HCT116 (cell line): ENCODE results near the gene NDUFS2.

ENCODE experiments used
- EZH2 ChIP-seq: fragments of 200-600 bp; sonication (generic); IDR thresholded peaks from 2 replicates; pipeline ENCODE4 v1.6.1; 2017; ENCODE audit warnings: antibody characterized with exemption, mixed run types
- JUND ChIP-seq: IDR thresholded peaks from 2 replicates; pipeline ENCODE4 v1.6.1; 2012
- YY1 ChIP-seq: IDR thresholded peaks from 2 replicates; pipeline ENCODE4 v1.6.1; 2011; ENCODE audit warnings: low read length, low read depth, moderate library complexity, mild to moderate bottlenecking; ENCODE audit not compliant: insufficient replicate concordance; ENCODE audit errors: extremely low read depth
- TF ChIP-seq, protein P1 (sequence below), 3 experiments: fragments of 200-600 bp in 1 of 3; sonication (generic) in 1 of 3; IDR thresholded peaks in 2 of 3; conservative IDR thresholded peaks in 1 of 3; 2 replicates each; pipeline ENCODE4 v1.5.1; 2012 to 2017; ENCODE audit warnings: low read depth in 2 of 3, low read length in 2 of 3, antibody characterized with exemption in 1 of 3, borderline replicate concordance in 1 of 3, control low read depth in 1 of 3, mild to moderate bottlenecking in 1 of 3, mixed read lengths in 1 of 3, mixed run types in 1 of 3, moderate library complexity in 1 of 3; ENCODE audit not compliant: insufficient read depth in 1 of 3
- TF ChIP-seq, protein P2 (sequence below): IDR thresholded peaks from 2 replicates; pipeline ENCODE4 v1.6.1; 2012
- TF ChIP-seq, protein P3 (sequence below): IDR thresholded peaks from 2 replicates; pipeline ENCODE4 v1.6.1; 2012
- TF ChIP-seq, protein P4 (sequence below): IDR thresholded peaks from 2 replicates; pipeline ENCODE4 v1.6.1; 2012; ENCODE audit warnings: low read depth

DNA sequence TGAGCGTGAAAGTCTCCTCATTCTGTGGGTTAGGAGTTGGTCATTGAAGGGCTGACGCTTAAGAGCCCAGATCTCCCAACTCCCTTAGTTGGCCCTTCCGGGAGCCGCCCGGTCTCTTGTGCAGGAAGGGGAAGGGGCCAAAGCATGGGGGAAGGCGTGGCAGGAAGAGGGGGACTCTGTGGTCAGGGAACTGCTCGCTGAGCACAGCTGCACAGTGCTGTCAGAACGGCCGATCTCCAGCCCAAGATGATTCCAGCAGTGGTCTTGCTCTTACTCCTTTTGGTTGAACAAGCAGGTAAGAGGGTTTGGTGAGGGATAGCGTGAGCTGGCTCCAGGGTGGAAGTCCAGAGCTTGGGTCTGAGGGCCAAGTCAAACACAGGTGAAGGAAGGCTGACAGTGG is 12.9 kb downstream of the NDUFS2 start, which contains the start of gene FCER1G:
- TF ChIP-seq, protein P1, sequence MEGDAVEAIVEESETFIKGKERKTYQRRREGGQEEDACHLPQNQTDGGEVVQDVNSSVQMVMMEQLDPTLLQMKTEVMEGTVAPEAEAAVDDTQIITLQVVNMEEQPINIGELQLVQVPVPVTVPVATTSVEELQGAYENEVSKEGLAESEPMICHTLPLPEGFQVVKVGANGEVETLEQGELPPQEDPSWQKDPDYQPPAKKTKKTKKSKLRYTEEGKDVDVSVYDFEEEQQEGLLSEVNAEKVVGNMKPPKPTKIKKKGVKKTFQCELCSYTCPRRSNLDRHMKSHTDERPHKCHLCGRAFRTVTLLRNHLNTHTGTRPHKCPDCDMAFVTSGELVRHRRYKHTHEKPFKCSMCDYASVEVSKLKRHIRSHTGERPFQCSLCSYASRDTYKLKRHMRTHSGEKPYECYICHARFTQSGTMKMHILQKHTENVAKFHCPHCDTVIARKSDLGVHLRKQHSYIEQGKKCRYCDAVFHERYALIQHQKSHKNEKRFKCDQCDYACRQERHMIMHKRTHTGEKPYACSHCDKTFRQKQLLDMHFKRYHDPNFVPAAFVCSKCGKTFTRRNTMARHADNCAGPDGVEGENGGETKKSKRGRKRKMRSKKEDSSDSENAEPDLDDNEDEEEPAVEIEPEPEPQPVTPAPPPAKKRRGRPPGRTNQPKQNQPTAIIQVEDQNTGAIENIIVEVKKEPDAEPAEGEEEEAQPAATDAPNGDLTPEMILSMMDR (IDR thresholded peaks at IDR 0.05 in 2 of 3, conservative IDR thresholded peaks at IDR 0.05 in 1 of 3; ENCODE audit: borderline replicate concordance in 1 of 3, insufficient read depth in 1 of 3, low read depth in 2 of 3, low read length in 2 of 3) = no peak
- TF ChIP-seq JUND = no peak
- TF ChIP-seq, protein P2, sequence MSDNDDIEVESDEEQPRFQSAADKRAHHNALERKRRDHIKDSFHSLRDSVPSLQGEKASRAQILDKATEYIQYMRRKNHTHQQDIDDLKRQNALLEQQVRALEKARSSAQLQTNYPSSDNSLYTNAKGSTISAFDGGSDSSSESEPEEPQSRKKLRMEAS = no peak
- no peak for TF ChIP-seq EZH2
- no peak for TF ChIP-seq YY1
- TF ChIP-seq, protein P3, sequence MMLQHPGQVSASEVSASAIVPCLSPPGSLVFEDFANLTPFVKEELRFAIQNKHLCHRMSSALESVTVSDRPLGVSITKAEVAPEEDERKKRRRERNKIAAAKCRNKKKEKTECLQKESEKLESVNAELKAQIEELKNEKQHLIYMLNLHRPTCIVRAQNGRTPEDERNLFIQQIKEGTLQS = no peak
- TF ChIP-seq, protein P4, sequence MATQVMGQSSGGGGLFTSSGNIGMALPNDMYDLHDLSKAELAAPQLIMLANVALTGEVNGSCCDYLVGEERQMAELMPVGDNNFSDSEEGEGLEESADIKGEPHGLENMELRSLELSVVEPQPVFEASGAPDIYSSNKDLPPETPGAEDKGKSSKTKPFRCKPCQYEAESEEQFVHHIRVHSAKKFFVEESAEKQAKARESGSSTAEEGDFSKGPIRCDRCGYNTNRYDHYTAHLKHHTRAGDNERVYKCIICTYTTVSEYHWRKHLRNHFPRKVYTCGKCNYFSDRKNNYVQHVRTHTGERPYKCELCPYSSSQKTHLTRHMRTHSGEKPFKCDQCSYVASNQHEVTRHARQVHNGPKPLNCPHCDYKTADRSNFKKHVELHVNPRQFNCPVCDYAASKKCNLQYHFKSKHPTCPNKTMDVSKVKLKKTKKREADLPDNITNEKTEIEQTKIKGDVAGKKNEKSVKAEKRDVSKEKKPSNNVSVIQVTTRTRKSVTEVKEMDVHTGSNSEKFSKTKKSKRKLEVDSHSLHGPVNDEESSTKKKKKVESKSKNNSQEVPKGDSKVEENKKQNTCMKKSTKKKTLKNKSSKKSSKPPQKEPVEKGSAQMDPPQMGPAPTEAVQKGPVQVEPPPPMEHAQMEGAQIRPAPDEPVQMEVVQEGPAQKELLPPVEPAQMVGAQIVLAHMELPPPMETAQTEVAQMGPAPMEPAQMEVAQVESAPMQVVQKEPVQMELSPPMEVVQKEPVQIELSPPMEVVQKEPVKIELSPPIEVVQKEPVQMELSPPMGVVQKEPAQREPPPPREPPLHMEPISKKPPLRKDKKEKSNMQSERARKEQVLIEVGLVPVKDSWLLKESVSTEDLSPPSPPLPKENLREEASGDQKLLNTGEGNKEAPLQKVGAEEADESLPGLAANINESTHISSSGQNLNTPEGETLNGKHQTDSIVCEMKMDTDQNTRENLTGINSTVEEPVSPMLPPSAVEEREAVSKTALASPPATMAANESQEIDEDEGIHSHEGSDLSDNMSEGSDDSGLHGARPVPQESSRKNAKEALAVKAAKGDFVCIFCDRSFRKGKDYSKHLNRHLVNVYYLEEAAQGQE = no peak
